Activated naive CD8-positive, alpha-beta T cell treated with anti-CD3 and anti-CD28 coated beads, Interleukin-2, amount 50 U/mL, for 16 hours (primary cell): ENCODE data around the gene KIAA0513.

Experiments
- DNase-seq: peaks from one replicate; pipeline ENCODE4 v3.0.0-alpha.2; 2020; ENCODE audit warnings: low read depth, low spot score

KIAA0513 gene

GRCh38 chr16:85134076-85134788, 106.6 kb downstream of the KIAA0513 start:
- DNase-seq = no peak

GRCh38 chr16:85134789-85135142, 107.2 kb downstream of the KIAA0513 start:
- DNase-seq = no peak

- no peak for DNase-seq
These were observed 108.7 kb downstream of the KIAA0513 start for GRCh38 chr16:85136213-85136701.

GRCh38 chr16:85136702-85137322, 109.2 kb downstream of the KIAA0513 start:
- DNase-seq = no peak

- no peak for DNase-seq
These were observed 109.9 kb downstream of the KIAA0513 start for GRCh38 chr16:85137323-85138072.

- DNase-seq = no peak
These were observed 110.7 kb downstream of the KIAA0513 start for GRCh38 chr16:85138073-85138824.

GRCh38 chr16:85138825-85139627, 111.4 kb downstream of the KIAA0513 start:
- DNase-seq = no peak

GRCh38 chr16:85139881-85140339, 112.3 kb downstream of the KIAA0513 start:
- DNase-seq = no peak

- DNase-seq = no peak
These were observed 112.9 kb downstream of the KIAA0513 start for GRCh38 chr16:85140455-85141012.

- no peak for DNase-seq
These were observed 114.0 kb downstream of the KIAA0513 start for GRCh38 chr16:85141491-85142128.

- no peak for DNase-seq
These were observed 114.5 kb downstream of the KIAA0513 start for GRCh38 chr16:85142129-85142513.

GRCh38 chr16:85142771-85143211, 115.2 kb downstream of the KIAA0513 start:
- DNase-seq = no peak
